Measurements from ENCODE around the gene MPG.

MPG gene

GRCh38 chr16:74051-74746 lies 3.8 kb upstream of the MPG start:
- DNase-seq (ENCODE audit: low read depth), result no peak
- no peak overlapping the region for H3K4me3 ChIP-seq (ENCODE audit: control insufficient read depth, low read depth, low read length)
- TF ChIP-seq, protein P1, sequence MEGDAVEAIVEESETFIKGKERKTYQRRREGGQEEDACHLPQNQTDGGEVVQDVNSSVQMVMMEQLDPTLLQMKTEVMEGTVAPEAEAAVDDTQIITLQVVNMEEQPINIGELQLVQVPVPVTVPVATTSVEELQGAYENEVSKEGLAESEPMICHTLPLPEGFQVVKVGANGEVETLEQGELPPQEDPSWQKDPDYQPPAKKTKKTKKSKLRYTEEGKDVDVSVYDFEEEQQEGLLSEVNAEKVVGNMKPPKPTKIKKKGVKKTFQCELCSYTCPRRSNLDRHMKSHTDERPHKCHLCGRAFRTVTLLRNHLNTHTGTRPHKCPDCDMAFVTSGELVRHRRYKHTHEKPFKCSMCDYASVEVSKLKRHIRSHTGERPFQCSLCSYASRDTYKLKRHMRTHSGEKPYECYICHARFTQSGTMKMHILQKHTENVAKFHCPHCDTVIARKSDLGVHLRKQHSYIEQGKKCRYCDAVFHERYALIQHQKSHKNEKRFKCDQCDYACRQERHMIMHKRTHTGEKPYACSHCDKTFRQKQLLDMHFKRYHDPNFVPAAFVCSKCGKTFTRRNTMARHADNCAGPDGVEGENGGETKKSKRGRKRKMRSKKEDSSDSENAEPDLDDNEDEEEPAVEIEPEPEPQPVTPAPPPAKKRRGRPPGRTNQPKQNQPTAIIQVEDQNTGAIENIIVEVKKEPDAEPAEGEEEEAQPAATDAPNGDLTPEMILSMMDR (conservative IDR thresholded peaks at IDR 0.05; ENCODE audit: control insufficient read depth, insufficient read depth, low read depth, low read length), result no peak

DNA sequence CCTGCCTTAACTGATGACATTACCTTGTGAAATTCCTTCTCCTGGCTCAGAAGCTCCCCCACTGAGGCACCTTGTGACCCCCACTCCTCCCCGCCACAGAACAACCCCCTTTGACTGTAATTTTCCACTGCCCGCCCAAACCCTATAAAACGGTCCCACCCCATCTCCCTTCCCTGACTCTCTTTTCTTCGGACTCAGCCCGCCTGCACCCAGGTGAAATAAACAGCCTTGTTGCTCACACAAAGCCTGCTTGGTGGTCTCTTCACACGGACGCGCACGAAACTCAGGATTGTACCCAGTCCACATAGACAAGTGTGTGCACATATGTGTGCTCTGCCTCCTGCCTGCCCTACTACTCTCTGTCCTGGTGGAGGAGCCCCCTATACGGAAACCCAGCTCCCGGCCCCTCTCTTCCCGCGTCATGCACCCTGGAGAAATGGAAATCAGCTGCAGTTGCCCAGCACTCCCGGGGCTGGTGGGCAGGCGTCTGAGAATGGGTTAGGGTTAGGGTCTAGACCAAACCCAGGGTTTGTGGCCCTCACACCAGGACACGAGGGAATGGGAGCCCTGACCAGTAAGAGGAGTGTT lies 3.2 kb upstream of the MPG start:
- TF ChIP-seq, protein P1 (conservative IDR thresholded peaks at IDR 0.05; ENCODE audit: control insufficient read depth, insufficient read depth, low read depth, low read length), result no peak
- H3K4me3 ChIP-seq (ENCODE audit: control insufficient read depth, low read depth, low read length), result no peak overlapping the region
- no peak for DNase-seq (ENCODE audit: low read depth)

GRCh38 chr16:75580-76501 lies 2.2 kb upstream of the MPG start:
- TF ChIP-seq, protein P1 (conservative IDR thresholded peaks at IDR 0.05; ENCODE audit: control insufficient read depth, insufficient read depth, low read depth, low read length), result peak; percentile 45
- H3K4me3 ChIP-seq (ENCODE audit: control insufficient read depth, low read depth, low read length), result peak overlapping the region; percentile 13
- DNase-seq (ENCODE audit: low read depth), result peak; percentile 91

DNA sequence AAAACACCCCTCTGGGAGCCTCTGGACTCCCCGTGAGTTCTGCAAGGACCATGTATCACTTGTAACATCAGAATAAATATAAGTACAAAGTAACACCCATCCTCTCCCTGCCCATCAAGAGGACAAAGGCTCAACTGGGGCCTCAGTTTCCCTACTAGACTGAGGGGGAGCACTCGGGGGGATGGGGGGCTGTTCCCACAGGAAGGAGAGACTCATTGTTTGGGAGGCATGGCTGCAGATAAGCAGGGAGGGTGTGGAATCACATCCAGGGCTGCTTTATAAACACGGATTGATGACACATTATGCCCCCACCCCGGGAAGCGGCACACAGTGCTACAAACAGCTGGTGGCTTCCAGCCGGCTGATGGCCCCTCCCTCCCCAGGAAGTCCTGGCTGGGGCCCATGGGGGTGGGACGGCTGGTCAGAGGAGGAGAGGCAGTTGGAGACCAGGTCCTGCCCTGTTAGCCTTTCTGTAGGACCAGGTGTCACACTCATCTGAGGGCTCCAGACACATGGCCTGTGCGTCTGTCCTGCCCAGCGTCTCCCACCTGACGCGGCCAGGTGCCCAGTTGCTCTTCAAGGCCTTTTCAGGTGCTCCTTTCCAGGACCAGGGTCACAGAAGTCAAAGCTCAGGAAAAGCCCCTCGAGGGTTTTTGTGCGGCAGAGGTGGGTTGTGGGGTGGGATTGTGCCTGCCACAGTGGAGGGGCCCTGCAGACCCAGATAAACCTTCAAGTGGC lies 1.3 kb upstream of the MPG start:
- TF ChIP-seq, protein P1 (conservative IDR thresholded peaks at IDR 0.05; ENCODE audit: control insufficient read depth, insufficient read depth, low read depth, low read length), result no peak
- H3K4me3 ChIP-seq (ENCODE audit: control insufficient read depth, low read depth, low read length), result peak overlapping the region; percentile 35
- DNase-seq (ENCODE audit: low read depth), result peak; percentile 92

- TF ChIP-seq, protein P1 (conservative IDR thresholded peaks at IDR 0.05; ENCODE audit: control insufficient read depth, insufficient read depth, low read depth, low read length), result no peak
- peak overlapping the region; percentile 35 for H3K4me3 ChIP-seq (ENCODE audit: control insufficient read depth, low read depth, low read length)
- peak; percentile 79 for DNase-seq (ENCODE audit: low read depth)
Observed at GRCh38 chr16:77273-77806, 685 bp upstream of the MPG start.
